Panc1 (cell line): ENCODE data around the gene GAL3ST2.
"Not testable (repeated sequence)": the region's sequence is repeated elsewhere in the genome, so short reads cannot be mapped to it uniquely, and the experiment has no call there.

Experiments used
- CTCF ChIP-seq: fragments of 450-650 bp; IDR thresholded peaks from 2 replicates; pipeline ENCODE4 v1.5.1; 2017; ENCODE audit warnings: mild to moderate bottlenecking
- SIN3A ChIP-seq: IDR thresholded peaks from 2 replicates; pipeline ENCODE4 v1.6.1; 2012; ENCODE audit warnings: low read depth, mild to moderate bottlenecking, low read length, moderate library complexity, borderline replicate concordance; ENCODE audit not compliant: insufficient read depth

- TF ChIP-seq SIN3A, CTCF: not testable (repeated sequence)
Observed at GRCh38 chr2:241782053-241782452, 5.4 kb downstream of the GAL3ST2 start.
